Testis (tissue), 2 donors: ENCODE measurements around the gene TEX50.
"Not testable (repeated sequence)": the region's sequence is repeated elsewhere in the genome, so short reads cannot be mapped to it uniquely, and the experiment has no call there.

Experiments used
- POLR2A ChIP-seq: fragments of 450-650 bp; IDR thresholded peaks from one replicate; pipeline ENCODE4 v1.6.1; 2017; ENCODE audit warnings: antibody characterized with exemption, mild to moderate bottlenecking, moderate library complexity
- TF ChIP-seq, protein P1 (sequence below), 3 experiments: fragments of 450-650 bp in 2 of 3; fragments of 200-600 bp in 1 of 3; sonication (generic) in 1 of 3; IDR thresholded peaks; one replicate each; pipeline ENCODE4 v1.5.1; 2016 to 2019; ENCODE audit warnings: antibody characterized with exemption in 3 of 3, mild to moderate bottlenecking in 2 of 3, moderate library complexity in 1 of 3

DNA sequence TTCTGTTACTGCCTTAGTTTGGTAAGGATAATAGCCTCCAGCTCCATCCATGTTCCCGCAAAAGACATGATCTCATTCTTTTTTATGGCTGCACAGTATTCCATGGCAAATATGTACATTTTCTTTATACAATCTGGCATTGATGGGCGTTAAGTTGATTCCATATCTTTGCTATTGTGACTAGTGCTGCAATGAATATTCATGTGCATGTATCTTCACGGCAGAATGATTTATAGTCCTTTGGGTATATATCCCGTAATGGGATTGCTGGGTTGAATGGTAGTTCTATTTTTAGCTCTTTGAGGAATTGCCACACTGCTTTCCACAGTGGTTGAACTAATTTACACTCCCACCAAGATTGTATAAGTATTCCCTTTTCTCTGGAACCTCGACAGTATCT, 44.0 kb upstream of the TEX50 start:
- TF ChIP-seq, protein P1, sequence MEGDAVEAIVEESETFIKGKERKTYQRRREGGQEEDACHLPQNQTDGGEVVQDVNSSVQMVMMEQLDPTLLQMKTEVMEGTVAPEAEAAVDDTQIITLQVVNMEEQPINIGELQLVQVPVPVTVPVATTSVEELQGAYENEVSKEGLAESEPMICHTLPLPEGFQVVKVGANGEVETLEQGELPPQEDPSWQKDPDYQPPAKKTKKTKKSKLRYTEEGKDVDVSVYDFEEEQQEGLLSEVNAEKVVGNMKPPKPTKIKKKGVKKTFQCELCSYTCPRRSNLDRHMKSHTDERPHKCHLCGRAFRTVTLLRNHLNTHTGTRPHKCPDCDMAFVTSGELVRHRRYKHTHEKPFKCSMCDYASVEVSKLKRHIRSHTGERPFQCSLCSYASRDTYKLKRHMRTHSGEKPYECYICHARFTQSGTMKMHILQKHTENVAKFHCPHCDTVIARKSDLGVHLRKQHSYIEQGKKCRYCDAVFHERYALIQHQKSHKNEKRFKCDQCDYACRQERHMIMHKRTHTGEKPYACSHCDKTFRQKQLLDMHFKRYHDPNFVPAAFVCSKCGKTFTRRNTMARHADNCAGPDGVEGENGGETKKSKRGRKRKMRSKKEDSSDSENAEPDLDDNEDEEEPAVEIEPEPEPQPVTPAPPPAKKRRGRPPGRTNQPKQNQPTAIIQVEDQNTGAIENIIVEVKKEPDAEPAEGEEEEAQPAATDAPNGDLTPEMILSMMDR (IDR thresholded peaks at IDR 0.05): not testable (repeated sequence)
- not testable (repeated sequence) for TF ChIP-seq POLR2A
